ENCODE results near the gene LRMDA. TPM values are rescaled to one million over a fixed set of nuclear protein-coding genes. Genes with fewer than 3 reads are reported as not detected.

Gene LRMDA
- total and polyA plus RNA-seq, 2 of the 8 experiments (the other 6 are each of a cell fraction or from before 2014, with no cell fraction given): 0.86 to 2.8 TPM

GRCh38 chr10:75712242-75712880, 280.9 kb downstream of the LRMDA start:
- H2AFZ ChIP-seq (ENCODE audit: low read length): peak overlapping the region; percentile 96
- FAIRE-seq: no peak
- no peak for DNase-seq (ENCODE audit: low read depth in 1 of 2, low spot score in 2 of 2)
- POLR2A ChIA-PET (ENCODE audit: partially characterized antibody): no interaction called here
- TF ChIP-seq MAX (IDR thresholded peaks at IDR 0.05): peak; percentile 64
- no peak for TF ChIP-seq KDM4A (IDR thresholded peaks at IDR 0.05; ENCODE audit: low read depth, low read length, severe bottlenecking)
- no peak overlapping the region for H3K4me3 ChIP-seq (ENCODE audit: extremely low read depth in 1 of 4, insufficient read depth in 2 of 4, low read depth in 3 of 4, low read length in 4 of 4)
- no peak overlapping the region for H4K91ac ChIP-seq (replicated peaks; ENCODE audit: insufficient read length, low read length)
- peak overlapping the region; percentile 32 to 53; a peak in 3 of 4 replicates for H3K4me2 ChIP-seq (ENCODE audit: insufficient read depth in 1 of 2, low read depth in 2 of 2, low read length in 2 of 2)
- no peak overlapping the region for H2BK20ac ChIP-seq (ENCODE audit: low read length)
- no peak overlapping the region; the same call in 1 of the 2 replicates for H2BK5ac ChIP-seq (ENCODE audit: low read depth, low read length)
- H2BK12ac ChIP-seq (ENCODE audit: low read depth, low read length): peak overlapping the region; percentile 62; the same call in 1 of the 2 replicates
- no peak overlapping the region for H3K56ac ChIP-seq (replicated peaks; ENCODE audit: insufficient read length, low read depth, low read length)
- no peak overlapping the region for H3K4ac ChIP-seq (replicated peaks; ENCODE audit: insufficient read length, low read depth, low read length)
- H3K36me3 ChIP-seq (ENCODE audit: control insufficient read depth in 2 of 4, insufficient read depth in 4 of 4, low read length in 3 of 4): no peaks in the 10 kb centered on the region
- no peak overlapping the region for H4K8ac ChIP-seq (ENCODE audit: extremely low read depth, insufficient read depth, low read length)
- H3K4me1 ChIP-seq (replicated peaks in 1 of 4; ENCODE audit: control insufficient read depth in 3 of 4, insufficient read depth in 4 of 4, low read length in 3 of 4): peaks cover 5 to 23% (median 20%) of the 10 kb centered on the region in 4 experiments; a peak in 6 of 7 replicates
- no peak overlapping the region for H2BK15ac ChIP-seq (ENCODE audit: low read length)
- H3K14ac ChIP-seq (ENCODE audit: insufficient read length): no peak overlapping the region
- H3K9ac ChIP-seq (replicated peaks in 1 of 4; ENCODE audit: extremely low read depth in 1 of 4, low read depth in 3 of 4, low read length in 3 of 4): no peak overlapping the region
- no peak overlapping the region for H2BK120ac ChIP-seq (replicated peaks; ENCODE audit: low read depth, low read length)
- no peak overlapping the region for H3K27ac ChIP-seq (ENCODE audit: low read depth, low read length)
- H3K9me3 ChIP-seq (ENCODE audit: insufficient read depth in 2 of 2, low read depth in 1 of 2, low read length in 1 of 2): no peaks in the 10 kb centered on the region
- H3K23ac ChIP-seq (ENCODE audit: insufficient read length): no peak overlapping the region
- peak overlapping the region; percentile 44 for H3K18ac ChIP-seq (ENCODE audit: extremely low read depth, low read length)
- H3K79me2 ChIP-seq (ENCODE audit: control insufficient read depth in 1 of 2, insufficient read depth in 2 of 2, low read length in 2 of 2): no peaks in the 10 kb centered on the region
- H2AK5ac ChIP-seq (ENCODE audit: low read depth, low read length): no peak overlapping the region
- no peaks in the 10 kb centered on the region for H3K79me1 ChIP-seq (ENCODE audit: low read depth, low read length)
- H4K5ac ChIP-seq (ENCODE audit: insufficient read length, low read depth, low read length): no peak overlapping the region
- H3K23me2 ChIP-seq (ENCODE audit: low read depth, low read length): no peaks in the 10 kb centered on the region; the same call in 1 of the 2 replicates
- CTCF ChIA-PET (ENCODE audit: partially characterized antibody): interaction anchor here (0.6 kb wide), 1 partner anchor 51 kb away, joined by 3 read pairs; no protein-coding TSS in a partner anchor
- H4K20me1 ChIP-seq (replicated peaks in 1 of 2; ENCODE audit: control insufficient read depth in 1 of 2, insufficient read depth in 2 of 2, low read length in 2 of 2): no peaks in the 10 kb centered on the region
- 49% methylated on average over 20 of the region's 22 CpGs; no CpG with 5 or more reads in 1 of the 2 experiments for WGBS, 2 experiments (ENCODE audit: extremely low coverage in 1 of 2, insufficient coverage in 1 of 2, insufficient read length in 1 of 2, insufficient replicate concordance in 2 of 2, low coverage in 1 of 2, low lambda C conversion rate in 2 of 2, missing lambda C conversion rate in 1 of 2)
- H3K27me3 ChIP-seq (replicated peaks in 1 of 4; ENCODE audit: control insufficient read depth in 3 of 4, extremely low read depth in 1 of 4, insufficient read depth in 3 of 4, low read length in 3 of 4): no peaks in the 10 kb centered on the region
